GM11168 (cell line): Measurements from ENCODE around the gene ELMO1.

Source experiments
- in situ Hi-C: fragments of 300-500 bp; cut with MboI; formaldehyde crosslinking; loops from one replicate; pipeline ENCODE4 v1.12.0; 2022; ENCODE audit warnings: low sequenced_read_pairs; ENCODE audit not compliant: unreplicated experiment

ELMO1 gene

GRCh38 chr7:36929791-36930190 lies 518.9 kb downstream of the ELMO1 start:
- in situ Hi-C loops: no loop called here

GRCh38 chr7:36928718-36929117 lies 519.9 kb downstream of the ELMO1 start:
- in situ Hi-C loops: no loop called here

- in situ Hi-C loops: no loop called here
Observed at GRCh38 chr7:36928311-36928710, 520.4 kb downstream of the ELMO1 start.

- in situ Hi-C loops: no loop called here
Observed at GRCh38 chr7:36925691-36926090, 523.0 kb downstream of the ELMO1 start.

GRCh38 chr7:36925207-36925606 lies 523.5 kb downstream of the ELMO1 start:
- in situ Hi-C loops: no loop called here

- in situ Hi-C loops: no loop called here
Observed at GRCh38 chr7:36923943-36924436, 524.7 kb downstream of the ELMO1 start.

- in situ Hi-C loops: no loop called here
Observed at GRCh38 chr7:36923185-36923584, 525.5 kb downstream of the ELMO1 start.

- in situ Hi-C loops: no loop called here
Observed at GRCh38 chr7:36920433-36920832, 528.2 kb downstream of the ELMO1 start.

GRCh38 chr7:36919738-36920137 lies 528.9 kb downstream of the ELMO1 start:
- in situ Hi-C loops: no loop called here

GRCh38 chr7:36918591-36918990 lies 530.1 kb downstream of the ELMO1 start:
- in situ Hi-C loops: no loop called here

GRCh38 chr7:36916619-36917018 lies 532.0 kb downstream of the ELMO1 start:
- in situ Hi-C loops: no loop called here

GRCh38 chr7:36916116-36916515 lies 532.5 kb downstream of the ELMO1 start:
- in situ Hi-C loops: no loop called here

GRCh38 chr7:36911788-36912187 lies 536.9 kb downstream of the ELMO1 start:
- in situ Hi-C loops: no loop called here

GRCh38 chr7:36910859-36911258 lies 537.8 kb downstream of the ELMO1 start:
- in situ Hi-C loops: no loop called here

GRCh38 chr7:36910401-36910800 lies 538.3 kb downstream of the ELMO1 start:
- in situ Hi-C loops: no loop called here

GRCh38 chr7:36906956-36907635 lies 541.6 kb downstream of the ELMO1 start:
- in situ Hi-C loops: no loop called here

- in situ Hi-C loops: no loop called here
Observed at GRCh38 chr7:36906448-36906847, 542.2 kb downstream of the ELMO1 start.

- in situ Hi-C loops: no loop called here
Observed at GRCh38 chr7:36905841-36906240, 542.8 kb downstream of the ELMO1 start.

- in situ Hi-C loops: no loop called here
Observed at GRCh38 chr7:36904802-36905201, 543.9 kb downstream of the ELMO1 start.

GRCh38 chr7:36904101-36904500 lies 544.6 kb downstream of the ELMO1 start:
- in situ Hi-C loops: no loop called here

GRCh38 chr7:36900988-36901710 lies 547.5 kb downstream of the ELMO1 start:
- in situ Hi-C loops: no loop called here

- in situ Hi-C loops: no loop called here
Observed at GRCh38 chr7:36898186-36898585, 550.5 kb downstream of the ELMO1 start.
